Measurements from ENCODE around the gene TMEM237.

- no peak for TF ChIP-seq CTCF (IDR thresholded peaks at IDR 0.05)
- no peak for TF ChIP-seq POLR2AphosphoS5 (IDR thresholded peaks at IDR 0.05)
- no peak for TF ChIP-seq EP300 (IDR thresholded peaks at IDR 0.05)
Measured at GRCh38 chr2:201628545-201628944, 14.8 kb downstream of the TMEM237 start.
